ENCODE results near the gene PIGB.
"Not testable (repeated sequence)": the region's sequence is repeated elsewhere in the genome, so short reads cannot be mapped to it uniquely, and the experiment has no call there.

PIGB gene

DNA sequence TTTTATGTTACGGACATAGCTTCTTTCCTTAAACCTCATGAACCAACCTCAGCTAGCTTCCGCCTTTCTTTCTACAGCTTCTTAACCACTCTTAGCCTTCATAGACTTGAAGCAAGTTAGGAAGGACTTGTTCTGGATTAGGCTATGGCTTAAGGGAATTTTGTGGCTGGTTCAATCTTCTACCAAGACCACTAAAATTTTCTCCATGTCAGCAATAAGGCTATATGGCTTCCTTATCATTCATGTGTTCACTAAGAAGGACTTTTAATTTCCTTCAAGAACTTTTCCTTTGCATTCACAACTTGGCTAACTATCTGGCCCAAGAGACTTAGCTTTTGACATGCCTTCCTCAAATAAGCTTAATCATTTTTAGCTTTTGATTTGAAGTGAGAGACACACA is 64.7 kb downstream of the PIGB start:
- no peak for DNase-seq

DNA sequence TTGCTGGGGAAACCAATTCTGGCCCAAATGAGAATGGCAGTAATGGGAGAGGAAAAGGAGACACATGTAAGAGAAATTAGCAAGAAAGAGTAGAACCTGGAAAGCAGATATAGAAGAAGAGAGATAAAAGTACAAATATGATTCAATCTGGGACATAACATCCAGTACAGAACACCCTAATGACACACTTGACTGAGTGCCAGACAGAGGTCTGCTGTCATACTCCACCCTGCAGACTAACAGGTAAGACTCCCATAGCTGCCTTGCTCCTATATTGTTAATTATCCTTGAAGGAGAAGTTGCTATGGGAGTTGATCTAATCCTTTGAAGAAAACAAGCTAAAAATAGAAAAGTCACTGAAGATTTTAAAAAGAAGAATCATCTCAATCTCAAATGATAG is 68.0 kb downstream of the PIGB start:
- DNase-seq, result no peak

DNA sequence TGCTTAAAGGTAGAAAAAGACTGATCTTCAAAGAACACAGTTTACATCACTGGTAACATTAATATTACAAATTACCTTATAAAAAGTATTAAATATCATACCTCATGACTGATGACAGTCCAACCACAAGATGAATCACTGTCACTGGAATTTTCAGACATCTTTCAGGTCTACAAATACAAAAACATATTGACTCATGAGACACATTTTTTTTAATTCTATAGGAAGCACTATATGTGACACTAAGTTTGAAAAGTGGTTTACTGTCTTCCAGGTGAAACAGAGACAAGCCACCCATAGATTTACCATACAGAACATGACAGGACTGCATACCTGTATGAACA is 70.2 kb downstream of the PIGB start:
- DNase-seq, result no peak

DNA sequence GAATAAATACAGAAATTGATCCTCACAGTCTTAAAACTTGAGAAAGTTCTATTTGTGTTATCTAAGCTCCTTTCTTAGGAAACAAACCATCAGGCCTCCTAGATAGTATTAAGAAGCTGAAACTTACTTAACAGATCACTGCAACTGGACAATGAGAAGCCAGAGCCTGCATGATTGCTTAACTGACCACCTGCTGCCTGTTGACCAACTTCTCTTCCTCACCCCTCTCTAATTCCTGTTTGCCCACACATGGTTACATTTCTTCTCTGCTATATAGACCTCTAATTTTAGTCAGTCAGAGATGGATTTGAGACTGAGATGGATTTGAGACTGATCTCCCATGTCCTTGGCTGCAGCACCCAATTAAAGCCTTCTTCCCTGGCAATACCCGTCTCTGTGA is 75.7 kb downstream of the PIGB start:
- DNase-seq, result peak; percentile 47

DNA sequence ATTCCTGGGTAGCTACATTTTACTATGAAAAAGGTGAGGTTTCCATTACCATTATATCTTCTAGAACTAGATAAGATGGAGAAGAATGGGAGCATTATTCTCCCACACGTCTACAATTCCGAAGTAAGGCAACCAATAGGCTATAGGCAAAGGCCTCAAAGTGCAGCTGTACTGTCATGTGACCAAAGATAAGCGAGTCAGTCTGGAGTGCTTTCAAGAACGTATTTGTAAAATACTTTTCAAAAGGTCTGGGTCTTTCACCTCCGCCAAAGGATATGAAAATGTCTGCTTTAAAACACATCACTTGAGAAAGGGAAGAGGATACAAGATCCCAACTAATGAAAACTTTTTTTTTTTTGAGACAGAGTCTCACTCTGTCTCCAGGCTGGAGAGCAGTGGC is 79.2 kb downstream of the PIGB start:
- no peak for DNase-seq

DNA sequence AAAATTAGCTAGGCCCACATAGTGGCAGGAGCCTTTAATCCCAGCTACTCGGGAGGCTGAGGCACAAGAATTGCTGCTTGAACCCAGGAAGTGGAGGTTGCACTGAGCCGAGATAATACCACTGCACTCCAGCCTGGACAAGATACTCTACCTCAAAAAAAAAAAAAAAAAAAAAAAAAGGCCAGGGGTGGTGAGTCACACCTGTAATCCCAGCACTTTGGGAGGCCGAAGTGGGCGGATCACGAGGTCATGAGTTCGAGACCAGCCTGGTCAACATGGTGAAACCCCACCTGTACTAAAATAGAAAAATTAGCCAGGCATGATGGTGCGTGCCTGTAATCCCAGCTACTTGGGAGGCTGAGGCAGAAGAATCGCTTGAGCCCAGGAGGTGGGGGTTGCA is 81.0 kb downstream of the PIGB start:
- not testable (repeated sequence) for DNase-seq

DNA sequence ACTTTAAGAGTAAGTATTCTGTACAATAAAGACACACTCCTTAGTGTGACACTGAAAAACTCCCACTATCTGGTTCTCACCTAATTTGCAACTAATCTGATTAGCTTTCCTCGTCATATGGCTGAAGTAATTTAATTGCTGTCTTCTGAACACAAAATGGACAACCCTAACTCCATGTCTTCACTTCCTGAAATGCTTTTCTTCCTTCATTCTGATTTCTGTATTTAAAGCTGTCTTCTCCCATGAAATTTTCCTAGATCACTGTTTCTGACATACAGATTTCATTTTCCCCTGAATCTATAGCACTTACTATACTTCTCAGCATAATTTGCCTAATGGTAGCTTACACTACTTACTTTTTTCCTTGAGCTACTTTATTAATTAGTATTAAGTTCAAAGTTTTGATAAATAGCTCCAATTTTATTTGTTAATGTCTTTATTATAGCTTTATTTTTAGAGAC is 82.8 kb downstream of the PIGB start:
- DNase-seq, result no peak

DNA sequence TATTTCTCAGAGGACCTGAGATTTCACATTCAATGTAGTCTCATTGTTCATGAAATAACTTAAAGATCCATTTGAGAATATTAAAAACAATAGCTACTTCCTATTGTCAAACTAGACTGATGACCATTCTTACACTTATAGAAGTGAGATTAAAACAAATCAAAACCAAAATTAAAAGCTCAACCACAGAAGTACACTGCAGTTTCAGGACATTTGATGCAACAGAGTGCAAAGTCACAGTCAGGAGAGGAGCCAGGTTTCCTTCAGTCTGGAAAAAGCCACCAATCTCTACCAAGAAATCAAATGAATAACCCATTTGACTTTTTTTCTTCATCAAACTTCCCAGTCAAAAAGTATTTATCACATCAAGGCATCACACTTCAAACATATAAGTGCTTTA is 83.7 kb downstream of the PIGB start:
- DNase-seq, result no peak

DNA sequence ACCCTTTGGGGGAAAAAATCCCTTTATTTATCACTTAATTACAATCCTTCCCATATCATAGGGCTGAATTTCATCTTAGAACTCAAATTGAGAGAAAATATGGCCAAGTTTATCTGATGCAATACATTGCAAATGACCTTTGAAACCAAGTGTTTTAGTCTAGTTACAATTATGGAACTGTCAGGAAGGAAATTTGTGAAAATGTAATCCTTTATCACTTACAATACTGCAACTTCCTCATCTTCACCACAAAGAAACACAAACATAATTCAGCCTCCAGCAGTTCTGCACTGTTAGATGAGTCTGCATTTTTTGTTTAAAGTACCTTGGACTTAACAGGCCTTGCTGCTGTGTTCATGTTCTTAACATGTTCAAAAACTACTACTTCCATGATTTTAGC is 84.5 kb downstream of the PIGB start:
- peak; percentile 93 for DNase-seq

Measured in hematopoietic multipotent progenitor cell treated with erythropoietin and hydrocortisone succinate and interleukin-3 and kit ligand, for 4 days (in vitro differentiated cells).